ENCODE measurements around the gene TMEM184B. TPM values are rescaled to one million over a fixed set of nuclear protein-coding genes. Genes with fewer than 3 reads are reported as not detected.

Gene TMEM184B
- total and polyA plus RNA-seq, 2 donors from 2014 or later = 22.9 to 54.1 TPM

- intact Hi-C loops (cut with DNase I) = no loop called here
- peak overlapping the region in 2 of 3 donors; percentile 49 to 82 for H3K9ac ChIP-seq (ENCODE audit: low read length in 3 of 3)
- FAIRE-seq (no peak), DNase-seq (peak in 1 of 5 donors; percentile 82)
- no peaks in the 10 kb centered on the region for H3K36me3 ChIP-seq (ENCODE audit: control insufficient read depth in 2 of 3, insufficient read depth in 3 of 3, low read length in 3 of 3)
- no peak for TF ChIP-seq CTCF (IDR thresholded peaks at IDR 0.05; ENCODE audit: borderline replicate concordance, extremely low read depth, insufficient read depth)
- H3K27me3 ChIP-seq (ENCODE audit: control insufficient read depth, insufficient read depth, low read length) = no peaks in the 10 kb centered on the region
- H3K4me1 ChIP-seq (ENCODE audit: control insufficient read depth in 2 of 3, insufficient read depth in 2 of 3, low read depth in 1 of 3, low read length in 3 of 3) = peaks cover 0 to 18% (median 0%) of the 10 kb centered on the region in 3 donors
- H3K4me3 ChIP-seq (ENCODE audit: low read length in 3 of 3) = peak overlapping the region; percentile 47 to 59 (median 57)
- no peaks in the 10 kb centered on the region for H3K9me3 ChIP-seq (ENCODE audit: control insufficient read depth in 2 of 3, insufficient read depth in 1 of 3, low read length in 3 of 3)
- H3K27ac ChIP-seq (ENCODE audit: low read depth in 2 of 2, low read length in 2 of 2) = peak overlapping the region; percentile 89 to 96
Observed at GRCh38 chr22:38201371-38201710, 71.5 kb downstream of the TMEM184B start.

- no peaks in the 10 kb centered on the region for H3K9me3 ChIP-seq (ENCODE audit: control insufficient read depth in 2 of 3, insufficient read depth in 1 of 3, low read length in 3 of 3)
- no peak overlapping the region for H3K27ac ChIP-seq (ENCODE audit: low read depth in 2 of 2, low read length in 2 of 2)
- DNase-seq (no peak), FAIRE-seq (no peak)
- H3K9ac ChIP-seq (ENCODE audit: low read length in 3 of 3) = no peak overlapping the region
- H3K4me1 ChIP-seq (ENCODE audit: control insufficient read depth in 2 of 3, insufficient read depth in 2 of 3, low read depth in 1 of 3, low read length in 3 of 3) = peaks cover 0 to 18% (median 0%) of the 10 kb centered on the region in 3 donors
- no peaks in the 10 kb centered on the region for H3K36me3 ChIP-seq (ENCODE audit: control insufficient read depth in 2 of 3, insufficient read depth in 3 of 3, low read length in 3 of 3)
- intact Hi-C loops (cut with DNase I) = no loop called here
- no peak overlapping the region for H3K4me3 ChIP-seq (ENCODE audit: low read length in 3 of 3)
- no peak for TF ChIP-seq CTCF (IDR thresholded peaks at IDR 0.05; ENCODE audit: borderline replicate concordance, extremely low read depth, insufficient read depth)
- no peaks in the 10 kb centered on the region for H3K27me3 ChIP-seq (ENCODE audit: control insufficient read depth, insufficient read depth, low read length)
Observed at GRCh38 chr22:38199826-38200559, 72.8 kb downstream of the TMEM184B start.

GRCh38 chr22:38196791-38197419, 75.9 kb downstream of the TMEM184B start:
- Histone ChIP-seq H3K36me3 (ENCODE audit: control insufficient read depth in 2 of 3, insufficient read depth in 3 of 3, low read length in 3 of 3) (no peaks in the 10 kb centered on the region), H3K4me1 (ENCODE audit: control insufficient read depth in 2 of 3, insufficient read depth in 2 of 3, low read depth in 1 of 3, low read length in 3 of 3) (peaks cover 0 to 6% (median 4%) of the 10 kb centered on the region in 3 donors), H3K4me3 (ENCODE audit: low read length in 3 of 3) (no peak overlapping the region), H3K27ac (ENCODE audit: low read depth in 2 of 2, low read length in 2 of 2) (no peak overlapping the region), H3K9me3 (ENCODE audit: control insufficient read depth in 2 of 3, insufficient read depth in 1 of 3, low read length in 3 of 3) (no peaks in the 10 kb centered on the region), H3K27me3 (ENCODE audit: control insufficient read depth, insufficient read depth, low read length) (no peaks in the 10 kb centered on the region), H3K9ac (ENCODE audit: low read length in 3 of 3) (no peak overlapping the region)
- no peak for DNase-seq
- FAIRE-seq = no peak
- intact Hi-C loops (cut with DNase I) = no loop called here
- TF ChIP-seq CTCF (IDR thresholded peaks at IDR 0.05; ENCODE audit: borderline replicate concordance, extremely low read depth, insufficient read depth) = no peak
